K562 (cell line): ENCODE data around the gene GHITM. TPM values are rescaled to one million over a fixed set of nuclear protein-coding genes. Genes with fewer than 3 reads are reported as not detected.

Experiments
- BCOR ChIP-seq: fragments of 450-650 bp; IDR thresholded peaks from 2 replicates; pipeline ENCODE4 v1.6.1; 2016
- CXXC5 ChIP-seq: fragments of 250-450 bp; sonication (Bioruptor Pico); IDR thresholded peaks from 2 replicates; pipeline ENCODE4 v1.8.0; 2022; ENCODE audit warnings: inconsistent platforms, mild to moderate bottlenecking, moderate library complexity
- EWSR1 ChIP-seq: fragments of 450-650 bp; IDR thresholded peaks from 2 replicates; pipeline ENCODE4 v1.6.1; 2018; ENCODE audit warnings: borderline replicate concordance, mild to moderate bottlenecking, low read depth, moderate library complexity; ENCODE audit not compliant: partially characterized antibody
- KAT8 ChIP-seq: fragments of 450-650 bp; IDR thresholded peaks from 2 replicates; pipeline ENCODE4 v1.6.1; 2016; ENCODE audit warnings: low read depth, mild to moderate bottlenecking
- KLF6 ChIP-seq: fragments of 250-450 bp; sonication (Bioruptor Pico); IDR thresholded peaks from 2 replicates; pipeline ENCODE4 v1.4.0; 2020; ENCODE audit warnings: mild to moderate bottlenecking, moderate library complexity, borderline replicate concordance
- LCOR ChIP-seq: sonication (generic); formaldehyde crosslinking; IDR thresholded peaks from 2 replicates; pipeline ENCODE4 v1.8.0; 2022; ENCODE audit warnings: mild to moderate bottlenecking, missing genetic modification reagents
- NCOA4 ChIP-seq: fragments of 450-650 bp; IDR thresholded peaks from 2 replicates; pipeline ENCODE4 v1.6.1; 2018; ENCODE audit warnings: mild to moderate bottlenecking; ENCODE audit not compliant: partially characterized antibody
- NR2C1 ChIP-seq, 2 experiments: fragments of 450-650 bp; IDR thresholded peaks; 2 replicates each; pipeline ENCODE4 v1.6.1; 2017; ENCODE audit warnings: mild to moderate bottlenecking in 2 of 2, antibody characterized with exemption in 1 of 2, inconsistent platforms in 1 of 2, missing compliant biosample characterization in 1 of 2, missing genetic modification characterization in 1 of 2
- POLR2H ChIP-seq: IDR thresholded peaks from 2 replicates; pipeline ENCODE4 v1.6.1; 2016; ENCODE audit warnings: missing genetic modification characterization, low read depth, mild to moderate bottlenecking, control low read depth, missing compliant biosample characterization, moderate library complexity
- PRMT5 ChIP-seq: sonication (generic); formaldehyde crosslinking; IDR thresholded peaks from 2 replicates; pipeline ENCODE4 v1.5.0; 2020; ENCODE audit warnings: missing genetic modification reagents
- RBM25 ChIP-seq: fragments of 200-400 bp; formaldehyde crosslinking; IDR thresholded peaks from 2 replicates; pipeline ENCODE4 v1.6.1; 2018; ENCODE audit warnings: low read length, low read depth, moderate library complexity; ENCODE audit not compliant: severe bottlenecking
- RFX1 ChIP-seq: fragments of 450-650 bp; IDR thresholded peaks from 2 replicates; pipeline ENCODE4 v1.6.1; 2016; ENCODE audit warnings: mild to moderate bottlenecking, moderate library complexity
- SOX6 ChIP-seq: fragments of 450-650 bp; IDR thresholded peaks from 2 replicates; pipeline ENCODE4 v1.6.1; 2014; ENCODE audit warnings: mild to moderate bottlenecking
- TBP ChIP-seq: optimal IDR thresholded peaks from 2 replicates; pipeline ENCODE3; 2011; ENCODE audit warnings: low read depth, low read length, improper control_type of control experiment
- U2AF1 ChIP-seq: fragments of 200-400 bp; formaldehyde crosslinking; optimal IDR thresholded peaks from 2 replicates; pipeline ENCODE3; 2017; ENCODE audit warnings: mild to moderate bottlenecking, low read depth, low read length, moderate library complexity
- ZKSCAN3 ChIP-seq: fragments of 250-450 bp; sonication (Bioruptor Pico); IDR thresholded peaks from 2 replicates; pipeline ENCODE4 v1.4.0; 2020
- ZNF124 ChIP-seq: sonication (generic); formaldehyde crosslinking; IDR thresholded peaks from 2 replicates; pipeline ENCODE4 v1.8.1; 2022; ENCODE audit warnings: missing genetic modification reagents
- ZNF347 ChIP-seq: fragments of 450-650 bp; formaldehyde crosslinking; IDR thresholded peaks from 2 replicates; pipeline ENCODE4 v1.4.0; 2020; ENCODE audit warnings: low read depth, mild to moderate bottlenecking, moderate library complexity
- polyA plus RNA-seq, 8 experiments: library from polyadenylated mRNA; depleted of rRNA in 4 of 8; stranded (reverse) in 5 of 8; unstranded in 3 of 8; fragments of >200 nt; fragmentation: Nextera tagmentation in 2 of 8; fragmentation: Illumina TruSeq in 1 of 8; extraction: Ambion mirVana in 2 of 8; extraction: Trizol in 1 of 8; gene quantifications; 2 replicates each; pipeline versions ENCODE4 v1.2.1 to v1.2.3, GENCODE V29; 2011 to 2014; ENCODE audit warnings: inconsistent platforms in 1 of 8, missing spikeins in 1 of 8
- total RNA-seq, 7 experiments: library from RNA; depleted of rRNA in 6 of 7; stranded (reverse); fragments of >200 nt in 6 of 7; fragmentation: Illumina TruSeq in 2 of 7; extraction: Trizol in 2 of 7; gene quantifications; 2 replicates each; pipeline versions ENCODE4 v1.2.1 to v1.2.3, GENCODE V29; 2011 to 2021; ENCODE audit warnings: low replicate concordance in 1 of 7
- TF ChIP-seq, protein P1 (sequence below): fragments of 450-650 bp; IDR thresholded peaks from 2 replicates; pipeline ENCODE4 v1.6.1; 2016; ENCODE audit warnings: low read depth, mild to moderate bottlenecking, moderate library complexity
- TF ChIP-seq, protein P2 (sequence below): fragments of 450-650 bp; IDR thresholded peaks from 2 replicates; pipeline ENCODE4 v1.6.1; 2016; ENCODE audit warnings: missing biosample characterization, missing genetic modification characterization
- TF ChIP-seq, protein P3 (sequence below): fragments of 250-450 bp; sonication (Bioruptor Pico); IDR thresholded peaks from 2 replicates; pipeline ENCODE4 v1.5.0; 2021
- TF ChIP-seq, protein P4 (sequence below), 2 experiments: fragments of 450-650 bp; conservative IDR thresholded peaks; 2 replicates each; pipeline ENCODE4 v1.6.1; 2017; ENCODE audit warnings: mild to moderate bottlenecking in 2 of 2, moderate library complexity in 2 of 2

The GHITM gene
- total and polyA plus RNA-seq, 9 of the 15 experiments (the other 6 are each of a cell fraction or from before 2014, with no cell fraction given): 322 to 1,258 (median 386) TPM

DNA sequence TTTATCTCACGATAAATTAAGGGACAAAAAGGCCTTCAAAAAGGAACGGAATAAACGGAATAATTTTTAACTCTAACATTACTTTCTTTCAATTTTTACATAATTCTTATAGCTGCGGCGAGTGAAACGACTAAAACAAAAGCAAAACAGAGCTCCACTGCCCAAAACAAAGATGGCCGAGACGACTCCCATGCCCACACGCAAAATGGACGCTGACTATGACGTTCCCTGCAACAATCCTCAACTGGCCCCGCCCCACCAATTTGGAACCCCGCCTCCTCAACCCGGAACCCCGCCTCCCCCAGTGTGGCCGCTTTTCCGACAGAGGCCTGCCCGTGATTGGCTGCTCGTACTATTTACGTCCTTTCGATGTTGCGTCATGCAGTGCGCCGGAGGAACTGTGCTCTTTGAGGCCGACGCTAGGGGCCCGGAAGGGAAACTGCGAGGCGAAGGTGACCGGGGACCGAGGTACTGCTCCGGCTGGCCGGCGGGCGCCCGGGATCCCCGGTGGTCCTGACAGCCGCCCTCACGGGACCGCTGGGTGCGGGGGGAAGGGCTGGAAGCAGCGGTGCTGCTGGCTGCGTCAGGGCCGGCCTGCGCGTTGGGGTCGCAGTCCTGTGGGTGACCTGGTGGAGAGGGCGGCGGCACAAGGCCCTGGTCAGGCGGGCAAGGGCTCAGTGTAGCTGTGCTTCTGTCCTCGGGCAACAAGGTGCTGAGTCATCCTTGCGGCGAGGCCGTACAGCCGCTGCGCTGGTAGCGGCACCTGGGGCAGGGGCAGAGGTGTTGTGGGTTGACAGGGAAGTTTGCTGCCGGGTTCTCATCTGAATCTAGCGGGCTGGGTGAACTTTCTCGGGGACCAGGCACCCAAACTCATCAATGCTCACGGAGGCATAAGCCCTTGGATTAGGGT lies at the start of gene GHITM (continued):
- TF ChIP-seq EWSR1: no peak
- TF ChIP-seq ZNF347: no peak
- peak; percentile 95 for TF ChIP-seq CXXC5 (CRISPR knock-in tag)
- TF ChIP-seq, protein P1, sequence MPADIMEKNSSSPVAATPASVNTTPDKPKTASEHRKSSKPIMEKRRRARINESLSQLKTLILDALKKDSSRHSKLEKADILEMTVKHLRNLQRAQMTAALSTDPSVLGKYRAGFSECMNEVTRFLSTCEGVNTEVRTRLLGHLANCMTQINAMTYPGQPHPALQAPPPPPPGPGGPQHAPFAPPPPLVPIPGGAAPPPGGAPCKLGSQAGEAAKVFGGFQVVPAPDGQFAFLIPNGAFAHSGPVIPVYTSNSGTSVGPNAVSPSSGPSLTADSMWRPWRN: no peak
- TF ChIP-seq RFX1: no peak
- TF ChIP-seq KLF6: no peak
- peak; percentile 91 for TF ChIP-seq POLR2H (tag)
- peak; percentile 59 for TF ChIP-seq U2AF1
- TF ChIP-seq BCOR: no peak
- no peak; the same call in 1 of the 2 replicates for TF ChIP-seq SOX6
- peak; percentile 84 for TF ChIP-seq TBP
- TF ChIP-seq LCOR: 0 out of 2 replicates have a peak, but pooled peaks have one; percentile 77
- no peak for TF ChIP-seq RBM25
- TF ChIP-seq, protein P2, sequence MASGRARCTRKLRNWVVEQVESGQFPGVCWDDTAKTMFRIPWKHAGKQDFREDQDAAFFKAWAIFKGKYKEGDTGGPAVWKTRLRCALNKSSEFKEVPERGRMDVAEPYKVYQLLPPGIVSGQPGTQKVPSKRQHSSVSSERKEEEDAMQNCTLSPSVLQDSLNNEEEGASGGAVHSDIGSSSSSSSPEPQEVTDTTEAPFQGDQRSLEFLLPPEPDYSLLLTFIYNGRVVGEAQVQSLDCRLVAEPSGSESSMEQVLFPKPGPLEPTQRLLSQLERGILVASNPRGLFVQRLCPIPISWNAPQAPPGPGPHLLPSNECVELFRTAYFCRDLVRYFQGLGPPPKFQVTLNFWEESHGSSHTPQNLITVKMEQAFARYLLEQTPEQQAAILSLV (tag): peak; percentile 94
- TF ChIP-seq, protein P3, sequence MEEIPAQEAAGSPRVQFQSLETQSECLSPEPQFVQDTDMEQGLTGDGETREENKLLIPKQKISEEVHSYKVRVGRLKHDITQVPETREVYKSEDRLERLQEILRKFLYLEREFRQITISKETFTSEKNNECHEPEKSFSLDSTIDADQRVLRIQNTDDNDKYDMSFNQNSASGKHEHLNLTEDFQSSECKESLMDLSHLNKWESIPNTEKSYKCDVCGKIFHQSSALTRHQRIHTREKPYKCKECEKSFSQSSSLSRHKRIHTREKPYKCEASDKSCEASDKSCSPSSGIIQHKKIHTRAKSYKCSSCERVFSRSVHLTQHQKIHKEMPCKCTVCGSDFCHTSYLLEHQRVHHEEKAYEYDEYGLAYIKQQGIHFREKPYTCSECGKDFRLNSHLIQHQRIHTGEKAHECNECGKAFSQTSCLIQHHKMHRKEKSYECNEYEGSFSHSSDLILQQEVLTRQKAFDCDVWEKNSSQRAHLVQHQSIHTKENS (CRISPR knock-in tag): no peak
- TF ChIP-seq ZNF124 (CRISPR knock-in tag): no peak
- TF ChIP-seq KAT8: no peak
- TF ChIP-seq NR2C1 (IDR thresholded peaks at IDR 0.05): peak; percentile 90
- peak; percentile 93 for TF ChIP-seq NR2C1 (tag; IDR thresholded peaks at IDR 0.05)
- TF ChIP-seq PRMT5 (CRISPR knock-in tag): peak; percentile 84
- TF ChIP-seq, protein P4, sequence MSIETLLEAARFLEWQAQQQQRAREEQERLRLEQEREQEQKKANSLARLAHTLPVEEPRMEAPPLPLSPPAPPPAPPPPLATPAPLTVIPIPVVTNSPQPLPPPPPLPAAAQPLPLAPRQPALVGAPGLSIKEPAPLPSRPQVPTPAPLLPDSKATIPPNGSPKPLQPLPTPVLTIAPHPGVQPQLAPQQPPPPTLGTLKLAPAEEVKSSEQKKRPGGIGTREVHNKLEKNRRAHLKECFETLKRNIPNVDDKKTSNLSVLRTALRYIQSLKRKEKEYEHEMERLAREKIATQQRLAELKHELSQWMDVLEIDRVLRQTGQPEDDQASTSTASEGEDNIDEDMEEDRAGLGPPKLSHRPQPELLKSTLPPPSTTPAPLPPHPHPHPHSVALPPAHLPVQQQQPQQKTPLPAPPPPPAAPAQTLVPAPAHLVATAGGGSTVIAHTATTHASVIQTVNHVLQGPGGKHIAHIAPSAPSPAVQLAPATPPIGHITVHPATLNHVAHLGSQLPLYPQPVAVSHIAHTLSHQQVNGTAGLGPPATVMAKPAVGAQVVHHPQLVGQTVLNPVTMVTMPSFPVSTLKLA (conservative IDR thresholded peaks at IDR 0.05): peak; percentile 78 to 93
- TF ChIP-seq NCOA4: no peak
- no peak for TF ChIP-seq ZKSCAN3 (CRISPR knock-in tag)
